HL-60 (cell line): ENCODE data around the gene KIAA1671.

Source experiments
- DNase-seq, 2 experiments: peaks; one replicate each; pipeline ENCODE4 v3.0.0-alpha.2; 2010 to 2020; ENCODE audit warnings: low read depth in 1 of 2, low spot score in 1 of 2
- H3K27ac ChIP-seq: fragments of 250-450 bp; sonication (Bioruptor Pico); replicated peaks from 2 replicates; pipeline ENCODE4 v1.5.1; 2020; ENCODE audit warnings: mild to moderate bottlenecking, moderate library complexity
- H3K27me3 ChIP-seq: fragments of 250-450 bp; sonication (Bioruptor Pico); 2 replicates; pipeline ENCODE4 v1.5.1; 2021; ENCODE audit warnings: mild to moderate bottlenecking, moderate library complexity; ENCODE audit not compliant: insufficient read depth, poor library complexity, severe bottlenecking
- H3K4me3 ChIP-seq: replicated peaks from 2 replicates; pipeline ENCODE4 v1.5.1; 2011; ENCODE audit warnings: mild to moderate bottlenecking, control low read depth, low read length; ENCODE audit not compliant: insufficient read depth
- CTCF ChIP-seq: IDR thresholded peaks from one replicate; pipeline ENCODE4 v1.5.1; 2011; ENCODE audit warnings: low read length, control low read depth, inconsistent platforms; ENCODE audit not compliant: insufficient read depth
- GABPA ChIP-seq: IDR thresholded peaks from 2 replicates; pipeline ENCODE4 v1.6.1; 2012; ENCODE audit warnings: low read depth
- POLR2AphosphoS5 ChIP-seq: IDR thresholded peaks from 2 replicates; pipeline ENCODE4 v1.6.1; 2012; ENCODE audit warnings: low read depth
- SPI1 ChIP-seq: IDR thresholded peaks from 2 replicates; pipeline ENCODE4 v1.6.1; 2012; ENCODE audit warnings: low read depth, mild to moderate bottlenecking, borderline replicate concordance
- TF ChIP-seq, protein P1 (sequence below): IDR thresholded peaks from 2 replicates; pipeline ENCODE4 v1.6.1; 2012; ENCODE audit warnings: low read depth; ENCODE audit not compliant: insufficient replicate concordance

The KIAA1671 gene

GRCh38 chr22:25050566-25050965 is 98.0 kb downstream of the KIAA1671 start:
- no peak overlapping the region for H3K27ac ChIP-seq
- DNase-seq: no peak
- no peak overlapping the region for H3K4me3 ChIP-seq
- H3K27me3 ChIP-seq: no peaks in the 10 kb centered on the region
- no peak for TF ChIP-seq CTCF
- TF ChIP-seq, protein P1, sequence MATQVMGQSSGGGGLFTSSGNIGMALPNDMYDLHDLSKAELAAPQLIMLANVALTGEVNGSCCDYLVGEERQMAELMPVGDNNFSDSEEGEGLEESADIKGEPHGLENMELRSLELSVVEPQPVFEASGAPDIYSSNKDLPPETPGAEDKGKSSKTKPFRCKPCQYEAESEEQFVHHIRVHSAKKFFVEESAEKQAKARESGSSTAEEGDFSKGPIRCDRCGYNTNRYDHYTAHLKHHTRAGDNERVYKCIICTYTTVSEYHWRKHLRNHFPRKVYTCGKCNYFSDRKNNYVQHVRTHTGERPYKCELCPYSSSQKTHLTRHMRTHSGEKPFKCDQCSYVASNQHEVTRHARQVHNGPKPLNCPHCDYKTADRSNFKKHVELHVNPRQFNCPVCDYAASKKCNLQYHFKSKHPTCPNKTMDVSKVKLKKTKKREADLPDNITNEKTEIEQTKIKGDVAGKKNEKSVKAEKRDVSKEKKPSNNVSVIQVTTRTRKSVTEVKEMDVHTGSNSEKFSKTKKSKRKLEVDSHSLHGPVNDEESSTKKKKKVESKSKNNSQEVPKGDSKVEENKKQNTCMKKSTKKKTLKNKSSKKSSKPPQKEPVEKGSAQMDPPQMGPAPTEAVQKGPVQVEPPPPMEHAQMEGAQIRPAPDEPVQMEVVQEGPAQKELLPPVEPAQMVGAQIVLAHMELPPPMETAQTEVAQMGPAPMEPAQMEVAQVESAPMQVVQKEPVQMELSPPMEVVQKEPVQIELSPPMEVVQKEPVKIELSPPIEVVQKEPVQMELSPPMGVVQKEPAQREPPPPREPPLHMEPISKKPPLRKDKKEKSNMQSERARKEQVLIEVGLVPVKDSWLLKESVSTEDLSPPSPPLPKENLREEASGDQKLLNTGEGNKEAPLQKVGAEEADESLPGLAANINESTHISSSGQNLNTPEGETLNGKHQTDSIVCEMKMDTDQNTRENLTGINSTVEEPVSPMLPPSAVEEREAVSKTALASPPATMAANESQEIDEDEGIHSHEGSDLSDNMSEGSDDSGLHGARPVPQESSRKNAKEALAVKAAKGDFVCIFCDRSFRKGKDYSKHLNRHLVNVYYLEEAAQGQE: no peak
- TF ChIP-seq SPI1: no peak
- TF ChIP-seq POLR2AphosphoS5: no peak
- no peak for TF ChIP-seq GABPA

DNA sequence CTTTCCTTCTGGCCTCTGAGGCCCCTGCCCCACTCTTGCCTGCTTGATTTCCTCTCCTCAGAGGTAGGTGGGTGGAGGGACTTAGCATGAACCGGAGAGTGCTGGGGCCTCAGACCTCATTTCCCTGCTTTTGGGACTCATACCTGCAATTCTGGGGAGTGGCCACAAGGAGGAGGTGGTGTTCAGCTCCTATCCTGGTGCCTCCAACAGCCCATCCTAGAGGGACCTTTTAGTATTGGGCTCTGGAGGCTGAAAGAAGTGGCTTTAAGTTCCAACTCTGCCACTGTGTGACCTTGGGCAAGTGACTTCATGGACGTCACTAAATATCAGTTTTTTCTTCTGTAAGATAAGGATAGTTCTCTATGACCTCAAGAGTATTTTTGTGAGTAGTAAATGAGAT is 98.6 kb downstream of the KIAA1671 start:
- Histone ChIP-seq H3K27ac (no peak overlapping the region), H3K4me3 (no peak overlapping the region), H3K27me3 (no peaks in the 10 kb centered on the region)
- DNase-seq: no peak
- TF ChIP-seq CTCF: peak; percentile 15
- TF ChIP-seq POLR2AphosphoS5: no peak
- no peak for TF ChIP-seq SPI1
- TF ChIP-seq GABPA: no peak

GRCh38 chr22:25051983-25052710 is 99.6 kb downstream of the KIAA1671 start:
- DNase-seq: no peak
- TF ChIP-seq SPI1: no peak
- no peak for TF ChIP-seq CTCF
- TF ChIP-seq, protein P1: no peak
- no peak for TF ChIP-seq POLR2AphosphoS5
- no peak for TF ChIP-seq GABPA
- Histone ChIP-seq H3K27ac (no peak overlapping the region), H3K4me3 (no peak overlapping the region), H3K27me3 (no peaks in the 10 kb centered on the region)
